ENCODE data around the gene NXPE3.

DNA sequence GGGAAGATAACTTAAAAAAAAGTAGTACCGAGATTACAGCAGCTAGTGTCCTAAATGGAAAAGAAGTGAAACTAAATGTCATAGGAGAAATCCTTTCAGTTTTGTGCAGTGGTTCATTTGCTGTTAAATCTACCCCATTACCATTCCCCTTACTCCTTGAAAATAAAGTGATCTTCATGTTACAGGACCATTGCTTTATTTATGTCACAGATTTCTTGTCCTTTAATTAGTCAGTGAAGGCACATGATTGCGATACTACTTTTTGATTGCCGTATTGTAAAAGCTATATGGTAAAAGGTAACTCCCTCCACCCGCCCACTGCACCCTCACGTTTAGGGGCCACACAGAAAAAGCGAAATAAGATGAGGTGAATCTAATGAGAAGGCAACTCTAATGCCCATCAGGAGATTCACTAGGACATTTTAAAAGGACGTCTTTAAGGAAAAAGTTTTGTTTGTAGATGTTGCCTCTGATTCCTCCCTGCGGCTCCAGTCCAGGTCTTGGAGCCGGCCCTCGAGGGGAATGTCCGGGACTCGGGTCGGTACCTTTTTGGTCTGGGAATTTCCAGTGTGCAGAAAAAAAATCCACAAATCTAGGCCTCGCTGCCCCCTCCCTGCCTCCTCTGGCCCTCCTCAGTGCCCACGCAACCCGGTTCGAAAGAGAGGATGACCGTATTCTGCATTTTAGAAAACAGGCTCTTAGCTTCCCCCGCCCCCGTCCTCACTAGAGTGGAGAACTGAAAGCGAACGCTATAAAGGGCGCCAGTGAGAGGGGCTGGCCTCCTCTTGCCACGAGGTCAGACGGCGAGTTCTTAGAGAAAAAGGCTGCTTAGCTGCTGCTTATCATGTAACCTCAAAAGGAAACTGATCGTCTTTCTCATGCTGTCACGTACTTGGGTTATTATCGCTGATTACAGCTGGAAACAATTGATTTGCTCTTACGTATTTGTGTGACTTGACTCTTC lies 48.5 kb downstream of the NXPE3 start:
- TF ChIP-seq, protein P1, sequence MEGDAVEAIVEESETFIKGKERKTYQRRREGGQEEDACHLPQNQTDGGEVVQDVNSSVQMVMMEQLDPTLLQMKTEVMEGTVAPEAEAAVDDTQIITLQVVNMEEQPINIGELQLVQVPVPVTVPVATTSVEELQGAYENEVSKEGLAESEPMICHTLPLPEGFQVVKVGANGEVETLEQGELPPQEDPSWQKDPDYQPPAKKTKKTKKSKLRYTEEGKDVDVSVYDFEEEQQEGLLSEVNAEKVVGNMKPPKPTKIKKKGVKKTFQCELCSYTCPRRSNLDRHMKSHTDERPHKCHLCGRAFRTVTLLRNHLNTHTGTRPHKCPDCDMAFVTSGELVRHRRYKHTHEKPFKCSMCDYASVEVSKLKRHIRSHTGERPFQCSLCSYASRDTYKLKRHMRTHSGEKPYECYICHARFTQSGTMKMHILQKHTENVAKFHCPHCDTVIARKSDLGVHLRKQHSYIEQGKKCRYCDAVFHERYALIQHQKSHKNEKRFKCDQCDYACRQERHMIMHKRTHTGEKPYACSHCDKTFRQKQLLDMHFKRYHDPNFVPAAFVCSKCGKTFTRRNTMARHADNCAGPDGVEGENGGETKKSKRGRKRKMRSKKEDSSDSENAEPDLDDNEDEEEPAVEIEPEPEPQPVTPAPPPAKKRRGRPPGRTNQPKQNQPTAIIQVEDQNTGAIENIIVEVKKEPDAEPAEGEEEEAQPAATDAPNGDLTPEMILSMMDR (IDR thresholded peaks at IDR 0.05; ENCODE audit: low read depth, low read length, poor library complexity, severe bottlenecking): no peak
- no peak for TF ChIP-seq EZH2phosphoT487 (IDR thresholded peaks at IDR 0.05; ENCODE audit: borderline replicate concordance, low read length)
